ENCODE results near the gene OSBPL7. TPM values are rescaled to one million over a fixed set of nuclear protein-coding genes. Genes with fewer than 3 reads are reported as not detected.
A peak's percentile ranks its signal among the peaks of the same experiment; 100 is the strongest.

OSBPL7 gene
- total RNA-seq, 2 experiments from 2014 or later: 30.3 to 47.8 TPM

DNA sequence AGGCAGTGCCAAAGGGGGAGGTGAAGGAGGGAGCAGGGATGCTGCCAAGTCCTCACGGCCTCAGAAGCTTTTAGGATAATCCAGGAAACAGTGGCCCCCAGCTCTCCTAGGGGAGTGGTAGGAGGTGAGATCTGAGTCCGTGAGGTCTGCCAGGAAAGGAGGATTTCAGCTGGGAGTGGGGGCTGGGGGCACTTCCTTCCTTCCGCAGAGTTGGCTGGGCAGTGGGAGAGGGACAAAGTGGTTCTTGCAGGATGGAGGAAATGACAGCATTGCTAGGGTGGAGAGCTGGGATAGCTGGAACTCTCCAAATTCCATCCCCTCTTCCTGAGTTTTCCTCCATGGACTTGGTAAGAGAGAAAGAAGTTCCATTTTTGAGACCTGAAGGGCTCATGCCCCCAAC, 34.1 kb upstream of the OSBPL7 start:
- ATAC-seq (no peak), DNase-seq (no peak)
- Mint-ChIP-seq H3K36me3 (no peaks in the 10 kb centered on the region), H3K9me3 (ENCODE audit: low read depth) (no peaks in the 10 kb centered on the region), H3K27me3 (peaks cover 69% of the 10 kb centered on the region), H3K4me3 (no peak overlapping the region), H3K4me1 (peaks cover 6% of the 10 kb centered on the region), H3K27ac (no peak overlapping the region)
- CTCF ChIA-PET: interaction anchor here (1.3 to 2.2 kb wide), 3 partner anchors 9 to 15 kb away, joined by 4 to 10 read pairs (median 5); partner anchors contain the start of gene SCRN2

DNA sequence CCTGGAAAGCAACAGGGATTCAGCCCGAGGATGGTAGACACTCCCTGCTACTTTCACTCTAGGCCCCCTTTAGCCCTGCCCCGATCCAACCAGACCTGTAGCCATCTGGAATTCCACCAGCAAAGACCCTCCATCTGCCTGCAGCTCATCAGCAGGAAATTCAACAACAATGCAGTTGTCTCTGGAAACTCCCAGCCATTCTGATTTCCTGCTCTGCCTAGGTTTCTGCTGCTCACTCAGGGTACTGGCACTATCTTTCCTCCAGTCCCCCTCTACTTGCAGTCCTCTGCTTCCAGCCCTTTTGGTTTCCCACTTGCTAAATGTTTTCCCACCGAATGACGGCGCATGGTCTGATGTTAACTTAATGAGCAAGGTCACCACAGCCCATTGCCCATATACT, 32.0 kb upstream of the OSBPL7 start:
- CTCF ChIA-PET: interaction anchor here (0.7 kb wide), 1 partner anchor 36 kb away, joined by 4 read pairs; no protein-coding TSS in a partner anchor
- DNase-seq (no peak), ATAC-seq (no peak)
- H3K4me3 Mint-ChIP-seq: no peak overlapping the region
- H3K27me3 Mint-ChIP-seq: peaks cover 82% of the 10 kb centered on the region
- H3K27ac Mint-ChIP-seq: no peak overlapping the region
- H3K9me3 Mint-ChIP-seq (ENCODE audit: low read depth): no peaks in the 10 kb centered on the region
- no peaks in the 10 kb centered on the region for H3K36me3 Mint-ChIP-seq
- peaks cover 11% of the 10 kb centered on the region for H3K4me1 Mint-ChIP-seq

DNA sequence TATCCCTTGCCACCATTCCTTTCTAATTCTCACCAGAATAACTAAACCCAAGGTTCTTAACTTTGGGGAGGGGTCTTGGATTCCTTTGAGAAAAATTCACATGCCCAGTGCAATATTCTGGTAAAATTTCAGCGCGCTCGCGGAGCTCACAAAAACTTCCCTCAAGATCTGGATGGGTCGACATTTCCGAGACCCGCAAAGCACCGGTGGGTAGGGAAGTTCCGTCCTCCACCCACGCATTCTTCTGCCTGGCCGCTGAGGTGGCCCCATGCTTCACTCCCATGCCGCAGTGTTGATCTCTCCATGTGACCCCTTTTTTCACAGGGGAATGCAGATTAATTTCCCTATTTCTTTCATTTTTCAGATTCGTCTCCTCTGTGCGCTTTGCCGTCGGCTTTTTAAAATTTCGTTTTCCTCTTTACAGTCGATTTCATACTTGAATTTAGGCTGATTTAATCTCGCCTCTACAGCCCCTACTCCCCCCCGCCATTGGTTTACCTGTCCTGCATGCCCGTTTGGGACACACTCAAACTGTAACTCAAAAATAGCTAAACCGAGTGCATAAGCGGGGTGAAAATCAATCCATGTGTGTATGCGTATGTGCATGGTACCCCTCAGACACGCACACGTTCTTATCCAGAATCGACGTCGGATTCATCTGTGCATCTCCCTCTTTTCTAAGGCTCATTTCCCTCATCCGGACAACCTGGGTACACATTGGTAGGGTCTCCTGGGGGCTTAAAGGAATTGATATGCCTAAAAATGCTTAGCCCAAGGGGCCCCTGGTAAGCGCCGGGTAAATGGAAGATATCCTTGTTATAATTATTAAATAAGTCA, 30.7 kb upstream of the OSBPL7 start:
- Mint-ChIP-seq H3K9me3 (ENCODE audit: low read depth) (no peaks in the 10 kb centered on the region), H3K4me1 (peaks cover 11% of the 10 kb centered on the region), H3K36me3 (no peaks in the 10 kb centered on the region), H3K27ac (no peak overlapping the region), H3K4me3 (no peak overlapping the region), H3K27me3 (peaks cover 88% of the 10 kb centered on the region)
- no peak for DNase-seq
- ATAC-seq: no peak
- CTCF ChIA-PET: interaction anchor here (0.6 to 14.0 kb wide), 6 partner anchors 9 to 118 kb away, joined by 3 to 365 read pairs (median 4); partner anchors contain the start of genes CDK5RAP3, SCRN2 and SP2

GRCh38 chr17:47851764-47852112, 30.1 kb upstream of the OSBPL7 start:
- Mint-ChIP-seq H3K4me1 (peaks cover 13% of the 10 kb centered on the region), H3K9me3 (ENCODE audit: low read depth) (no peaks in the 10 kb centered on the region), H3K4me3 (no peak overlapping the region), H3K36me3 (no peaks in the 10 kb centered on the region), H3K27ac (no peak overlapping the region), H3K27me3 (peaks cover 90% of the 10 kb centered on the region)
- CTCF ChIA-PET: interaction anchor here (0.6 to 14.0 kb wide), 5 partner anchors 9 to 91 kb away, joined by 3 to 365 read pairs (median 4); partner anchors contain the start of genes SCRN2 and SP2
- ATAC-seq (no peak), DNase-seq (no peak)

- DNase-seq (peak; percentile 70), ATAC-seq (peak; percentile 89)
- Mint-ChIP-seq H3K36me3 (no peaks in the 10 kb centered on the region), H3K27ac (no peak within 1 kb of the TSS), H3K9me3 (ENCODE audit: low read depth) (no peaks in the 10 kb centered on the region), H3K27me3 (peaks cover 90% of the 10 kb centered on the region), H3K4me1 (peaks cover 13% of the 10 kb centered on the region), H3K4me3 (no peak within 1 kb of the TSS)
- CTCF ChIA-PET: interaction anchor here (1.2 to 14.0 kb wide), 6 partner anchors 8 to 71 kb away, joined by 3 to 365 read pairs (median 6); partner anchors contain the start of genes SCRN2 and SP2
These were observed 29.3 kb upstream of the OSBPL7 start, which contains the start of gene SP6 for GRCh38 chr17:47850692-47851573. Gene SP6, minus strand, starts transcription at chr17:47851163. Its CDS starts 2,734 bp downstream, at chr17:47848429.

DNA sequence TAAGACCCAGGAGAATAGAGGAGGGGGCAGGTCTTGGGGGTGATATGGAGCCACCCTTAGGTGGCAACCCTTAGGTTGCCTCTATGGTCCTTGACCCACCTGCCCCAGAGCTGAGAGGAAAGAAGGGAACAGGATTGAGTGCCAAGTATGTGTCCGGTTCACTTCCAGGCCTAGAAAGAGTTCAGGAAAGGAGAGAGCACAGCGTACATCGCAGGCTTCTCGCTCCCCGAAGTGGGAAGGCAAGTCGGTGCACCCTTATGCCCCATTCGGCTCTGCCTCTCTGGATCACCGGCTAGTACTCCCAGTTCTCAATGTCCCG, 28.7 kb upstream of the OSBPL7 start:
- no peak for ATAC-seq
- CTCF ChIA-PET: interaction anchor here (1.2 to 14.0 kb wide), 4 partner anchors 9 to 71 kb away, joined by 3 to 365 read pairs (median 10); partner anchors contain the start of genes SCRN2 and SP2
- Mint-ChIP-seq H3K4me3 (no peak overlapping the region), H3K27me3 (peaks cover 90% of the 10 kb centered on the region), H3K36me3 (no peaks in the 10 kb centered on the region), H3K9me3 (ENCODE audit: low read depth) (no peaks in the 10 kb centered on the region), H3K4me1 (peaks cover 13% of the 10 kb centered on the region), H3K27ac (no peak overlapping the region)
- no peak for DNase-seq

- peaks cover 13% of the 10 kb centered on the region for H3K4me1 Mint-ChIP-seq
- no peak overlapping the region for H3K4me3 Mint-ChIP-seq
- DNase-seq (no peak), ATAC-seq (no peak)
- H3K27ac Mint-ChIP-seq: no peak overlapping the region
- CTCF ChIA-PET: interaction anchor here (0.6 to 14.0 kb wide), 9 partner anchors 7 to 122 kb away, joined by 3 to 365 read pairs (median 7); partner anchors contain the start of genes CDK5RAP3, LRRC46, MRPL10 and SCRN2
- H3K36me3 Mint-ChIP-seq: no peaks in the 10 kb centered on the region
- peaks cover 82% of the 10 kb centered on the region for H3K27me3 Mint-ChIP-seq
- H3K9me3 Mint-ChIP-seq (ENCODE audit: low read depth): no peaks in the 10 kb centered on the region
These were observed 26.6 kb upstream of the OSBPL7 start for GRCh38 chr17:47848198-47848513.

GRCh38 chr17:47847341-47848197, 26.0 kb upstream of the OSBPL7 start:
- H3K9me3 Mint-ChIP-seq (ENCODE audit: low read depth): no peaks in the 10 kb centered on the region
- no peak overlapping the region for H3K4me3 Mint-ChIP-seq
- CTCF ChIA-PET: interaction anchor here (0.6 to 14.0 kb wide), 14 partner anchors 9 to 170 kb away, joined by 3 to 365 read pairs (median 4); partner anchors contain the start of genes CDK5RAP3, LRRC46, MRPL10 and PNPO

GRCh38 chr17:47846716-47847340, 25.2 kb upstream of the OSBPL7 start:
- DNase-seq: no peak
- H3K27me3 Mint-ChIP-seq: peaks cover 69% of the 10 kb centered on the region
- peaks cover 16% of the 10 kb centered on the region for H3K4me1 Mint-ChIP-seq
- CTCF ChIA-PET: interaction anchor here (0.7 to 14.0 kb wide), 12 partner anchors 9 to 171 kb away, joined by 3 to 365 read pairs (median 4); partner anchors contain the start of genes CDK5RAP3, LRRC46, MRPL10 and PNPO
- no peak overlapping the region for H3K4me3 Mint-ChIP-seq
- no peaks in the 10 kb centered on the region for H3K36me3 Mint-ChIP-seq
- H3K27ac Mint-ChIP-seq: no peak overlapping the region
- H3K9me3 Mint-ChIP-seq (ENCODE audit: low read depth): no peaks in the 10 kb centered on the region
- ATAC-seq: no peak

More at GRCh38 chr17:47847341-47848197, 26.0 kb upstream of the OSBPL7 start:
- H3K27me3 Mint-ChIP-seq: peaks cover 77% of the 10 kb centered on the region
- H3K36me3 Mint-ChIP-seq: no peaks in the 10 kb centered on the region
- no peak overlapping the region for H3K27ac Mint-ChIP-seq
- DNase-seq: no peak
- H3K4me1 Mint-ChIP-seq: peaks cover 17% of the 10 kb centered on the region
- ATAC-seq: no peak

GRCh38 chr17:47845716-47846075, 24.1 kb upstream of the OSBPL7 start:
- no peaks in the 10 kb centered on the region for H3K9me3 Mint-ChIP-seq (ENCODE audit: low read depth)
- ATAC-seq: no peak
- H3K4me3 Mint-ChIP-seq: no peak overlapping the region
- no peak for DNase-seq
- no peaks in the 10 kb centered on the region for H3K36me3 Mint-ChIP-seq
- peaks cover 65% of the 10 kb centered on the region for H3K27me3 Mint-ChIP-seq
- no peak overlapping the region for H3K27ac Mint-ChIP-seq
- CTCF ChIA-PET: interaction anchor here (2.1 to 14.0 kb wide), 3 partner anchors 11 to 124 kb away, joined by 5 to 365 read pairs (median 34); partner anchors contain the start of genes CDK5RAP3 and SP2
- peaks cover 24% of the 10 kb centered on the region for H3K4me1 Mint-ChIP-seq

- Mint-ChIP-seq H3K27me3 (peaks cover 59% of the 10 kb centered on the region), H3K4me1 (peaks cover 25% of the 10 kb centered on the region), H3K9me3 (ENCODE audit: low read depth) (no peaks in the 10 kb centered on the region), H3K4me3 (no peak overlapping the region), H3K27ac (no peak overlapping the region), H3K36me3 (no peaks in the 10 kb centered on the region)
- DNase-seq: no peak
- ATAC-seq: no peak
- CTCF ChIA-PET: interaction anchor here (0.9 to 14.0 kb wide), 7 partner anchors 11 to 172 kb away, joined by 4 to 365 read pairs (median 34); partner anchors contain the start of genes CDK5RAP3, LRRC46, MRPL10 and SP2
These were observed 23.5 kb upstream of the OSBPL7 start for GRCh38 chr17:47844814-47845715.

Measured in activated CD8-positive, alpha-beta memory T cell treated with anti-CD3 and anti-CD28 coated beads, Interleukin-2, amount 10 ng/mL, durations not matched to agents 7 days and 5 days (primary cell).